ENCODE measurements around the gene PSMD8.
"Not testable (repeated sequence)": the region's sequence is repeated elsewhere in the genome, so short reads cannot be mapped to it uniquely, and the experiment has no call there.

The PSMD8 gene
- 74.8 to 118 reads per million in 2 donors for total RNA-seq

DNA sequence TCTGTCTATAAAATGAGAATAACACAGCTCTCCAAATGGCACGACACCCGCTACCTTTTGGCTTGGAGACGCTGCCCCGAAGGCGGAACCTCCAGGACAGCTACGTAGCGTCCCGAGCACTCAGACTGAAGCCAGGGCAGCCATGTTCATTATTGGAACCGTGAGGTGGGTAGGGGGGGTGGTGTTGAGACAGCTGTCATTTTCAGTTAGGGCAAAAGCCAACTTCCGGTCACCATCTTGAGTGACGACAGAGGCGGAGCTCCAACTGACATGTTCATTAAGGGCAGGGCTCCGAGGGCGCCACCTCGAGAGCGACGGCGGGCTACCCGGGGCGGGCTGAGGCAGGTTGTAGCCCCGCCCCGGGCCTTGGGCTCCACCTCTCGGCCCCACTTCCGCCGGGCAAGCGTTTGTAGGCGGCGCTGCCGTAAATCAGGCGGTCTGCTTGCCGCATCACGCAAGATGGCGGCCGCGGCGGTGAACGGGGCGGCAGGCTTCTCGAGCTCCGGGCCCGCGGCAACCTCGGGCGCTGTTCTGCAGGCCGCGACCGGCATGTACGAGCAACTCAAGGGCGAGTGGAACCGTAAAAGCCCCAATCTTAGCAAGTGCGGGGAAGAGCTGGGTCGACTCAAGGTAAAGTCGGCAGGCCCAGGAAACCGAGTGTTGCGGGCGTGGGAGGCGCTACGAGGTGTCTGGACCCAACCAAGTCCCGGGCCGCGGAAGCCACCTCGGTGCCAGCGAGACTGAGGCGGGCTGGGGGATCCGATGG, at the start of gene PSMD8:
PSMD8 (plus strand) TSS at position 240 of the 766 bp plus-strand sequence; CDS start at position 271, 31 bp downstream.
- DNase-seq, result peak; percentile 95

DNA sequence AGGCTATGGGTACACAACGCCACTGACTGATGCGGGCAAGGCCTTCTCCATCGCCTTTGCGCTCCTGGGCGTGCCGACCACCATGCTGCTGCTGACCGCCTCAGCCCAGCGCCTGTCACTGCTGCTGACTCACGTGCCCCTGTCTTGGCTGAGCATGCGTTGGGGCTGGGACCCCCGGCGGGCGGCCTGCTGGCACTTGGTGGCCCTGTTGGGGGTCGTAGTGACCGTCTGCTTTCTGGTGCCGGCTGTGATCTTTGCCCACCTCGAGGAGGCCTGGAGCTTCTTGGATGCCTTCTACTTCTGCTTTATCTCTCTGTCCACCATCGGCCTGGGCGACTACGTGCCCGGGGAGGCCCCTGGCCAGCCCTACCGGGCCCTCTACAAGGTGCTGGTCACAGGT, 47.8 kb upstream of the PSMD8 start:
- no peak for DNase-seq

DNA sequence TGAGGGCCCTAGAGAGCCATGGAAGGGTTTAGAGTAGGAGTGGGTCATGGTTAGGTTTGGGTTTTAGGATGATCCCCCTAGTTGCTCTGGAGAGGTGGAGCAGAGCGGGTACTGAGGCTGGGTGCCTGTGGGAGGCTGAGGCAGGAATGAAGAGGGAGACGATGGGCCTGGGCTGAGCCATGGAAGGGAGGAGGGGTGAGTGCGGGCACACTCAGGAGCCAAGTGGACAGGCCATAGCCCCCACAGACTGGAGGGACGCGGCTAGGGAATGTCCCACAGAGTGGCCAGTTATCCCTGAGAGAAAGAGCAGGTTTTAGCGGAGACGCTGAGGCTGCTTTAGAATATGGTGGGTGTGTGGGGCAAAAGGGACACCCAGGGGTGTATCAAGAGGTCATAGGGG, 44.7 kb upstream of the PSMD8 start:
- DNase-seq, result no peak

DNA sequence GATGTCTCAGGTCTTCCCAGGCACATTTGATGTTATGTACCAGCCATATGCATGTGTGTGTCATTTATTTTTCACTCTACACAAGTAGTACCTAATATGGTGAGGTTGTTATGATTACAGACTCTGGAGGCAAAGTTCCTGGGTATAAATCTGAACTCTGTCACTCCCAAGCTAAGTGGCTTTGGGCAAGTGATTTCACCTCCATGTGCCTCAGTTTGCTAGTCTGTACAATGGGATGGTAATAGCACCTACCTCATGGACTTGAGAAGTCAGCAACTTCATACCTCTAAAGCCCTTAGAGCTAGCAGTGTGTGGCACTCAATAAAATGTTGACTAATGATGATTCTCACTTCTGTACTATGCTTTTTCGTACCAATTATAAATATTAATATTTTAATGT, 42.6 kb upstream of the PSMD8 start:
- no peak for DNase-seq

DNA sequence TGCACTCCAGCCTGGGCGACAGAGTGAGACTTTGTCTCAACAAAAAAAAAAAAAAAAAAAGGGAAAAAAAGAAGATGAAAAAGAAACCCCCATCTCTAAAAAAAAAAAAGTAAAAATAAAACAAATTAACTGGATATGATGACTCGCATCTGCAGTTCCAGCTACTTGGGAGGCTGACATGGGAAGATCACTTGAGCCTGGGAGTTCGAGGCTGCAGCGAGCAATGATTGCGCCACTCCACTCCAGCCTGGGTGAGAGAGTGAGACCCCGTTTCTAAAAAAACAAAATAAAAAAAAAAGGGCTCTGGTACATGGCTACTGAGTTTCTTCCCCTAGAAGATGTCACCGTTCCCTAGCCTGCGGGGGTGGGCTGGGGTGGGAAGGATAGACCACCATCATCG, 41.1 kb upstream of the PSMD8 start:
- no peak for DNase-seq

DNA sequence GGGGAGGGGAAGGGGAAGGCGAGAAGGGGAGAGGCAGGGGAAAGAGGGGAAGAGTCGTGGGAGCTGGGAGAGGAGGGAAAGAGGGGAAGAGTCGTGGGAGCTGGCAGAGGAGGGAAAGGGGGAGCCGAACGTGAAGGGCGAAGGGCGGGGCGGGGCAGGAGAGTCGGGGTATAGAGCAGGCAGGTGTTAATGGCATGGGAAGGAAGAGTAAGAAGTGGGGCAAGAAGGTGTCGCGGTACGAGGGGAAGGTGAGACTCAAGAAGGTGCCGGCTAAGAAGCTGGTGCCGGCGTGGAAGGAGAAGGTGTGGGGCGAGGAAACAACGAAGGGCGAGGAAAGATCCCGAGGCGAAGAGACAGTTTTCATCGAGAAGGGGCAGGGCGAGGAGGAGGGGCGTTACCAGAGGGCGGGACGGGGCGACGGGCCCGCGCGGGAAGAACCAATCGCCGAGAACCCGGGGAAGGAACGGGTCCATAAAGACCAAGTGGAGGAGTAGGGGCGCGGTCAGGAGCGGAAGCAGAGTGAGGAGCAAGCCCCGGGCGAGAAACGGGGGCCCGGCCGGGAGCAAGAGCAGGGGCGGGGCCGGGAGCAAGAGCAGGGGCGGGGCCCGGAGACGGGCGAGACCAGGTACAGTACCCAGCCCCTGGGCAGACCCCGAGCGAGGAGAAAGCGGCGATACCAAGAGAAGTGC, 38.3 kb upstream of the PSMD8 start:
- peak; percentile 90 for DNase-seq

DNA sequence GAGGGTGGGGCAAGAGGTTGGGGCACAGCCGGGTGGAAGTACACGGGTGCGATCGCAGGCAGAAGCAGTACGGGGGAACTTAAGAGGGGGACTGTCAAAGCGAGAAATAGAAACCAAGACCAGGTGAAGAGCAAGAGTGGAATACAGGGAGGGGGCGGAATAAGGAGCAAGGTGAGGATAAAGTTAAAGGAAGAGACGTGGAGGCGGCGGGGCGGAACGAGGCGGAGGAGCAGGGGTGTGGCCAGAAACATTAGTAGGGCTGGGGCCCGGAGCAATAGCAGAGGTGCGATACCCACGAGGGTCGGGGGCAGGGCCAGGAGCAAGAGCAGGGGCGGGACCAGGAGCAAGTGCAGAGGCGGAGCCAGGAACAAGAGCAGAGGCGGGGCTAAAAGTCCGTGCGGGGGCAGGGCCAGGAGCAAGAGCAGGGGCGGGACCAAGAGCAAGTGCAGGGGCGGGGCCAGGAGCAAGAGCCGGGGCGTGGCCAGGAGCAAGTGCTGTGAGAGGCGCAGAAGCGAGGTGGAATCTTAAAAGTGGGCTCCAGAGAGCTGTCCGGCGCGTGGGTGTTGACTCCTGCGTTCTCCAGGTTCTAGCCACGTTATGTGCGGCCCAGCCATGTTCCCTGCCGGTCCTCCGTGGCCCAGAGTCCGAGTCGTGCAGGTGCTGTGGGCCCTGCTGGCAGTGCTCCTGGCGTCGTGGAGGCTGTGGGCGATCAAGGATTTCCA, 37.6 kb upstream of the PSMD8 start:
- peak; percentile 92 for DNase-seq

DNA sequence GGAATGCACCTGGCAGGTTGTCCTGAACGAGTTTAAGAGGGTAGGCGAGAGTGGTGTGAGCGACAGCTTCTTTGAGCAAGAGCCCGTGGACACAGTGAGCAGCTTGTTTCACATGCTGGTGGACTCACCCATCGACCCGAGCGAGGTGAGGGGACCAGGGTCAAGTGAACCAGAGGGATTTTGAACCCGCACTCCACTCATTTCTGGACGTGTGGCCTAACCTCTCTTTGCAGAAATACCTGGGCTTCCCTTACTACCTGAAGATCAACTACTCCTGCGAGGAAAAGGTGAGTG, 37.1 kb upstream of the PSMD8 start:
- DNase-seq, result no peak

DNA sequence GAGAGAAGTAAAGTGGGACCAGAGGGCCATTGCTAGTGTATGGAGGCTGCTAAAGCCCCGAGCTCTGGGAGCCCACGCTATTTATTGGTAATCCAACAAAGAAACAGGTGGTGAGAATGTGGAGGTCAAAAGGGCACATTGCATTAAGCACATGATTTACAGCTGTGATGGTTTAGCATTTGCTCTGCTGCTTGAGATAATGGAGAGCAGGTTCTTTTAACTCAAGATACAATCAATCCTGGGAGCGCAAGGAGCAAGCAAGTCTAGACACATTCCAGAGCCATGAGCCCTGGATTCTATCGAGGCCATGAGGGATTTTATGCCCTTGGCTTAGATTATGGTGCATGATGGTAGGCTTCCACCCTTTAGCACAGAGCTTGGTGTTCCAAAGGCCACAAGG, 35.4 kb upstream of the PSMD8 start:
- not testable (repeated sequence) for DNase-seq

DNA sequence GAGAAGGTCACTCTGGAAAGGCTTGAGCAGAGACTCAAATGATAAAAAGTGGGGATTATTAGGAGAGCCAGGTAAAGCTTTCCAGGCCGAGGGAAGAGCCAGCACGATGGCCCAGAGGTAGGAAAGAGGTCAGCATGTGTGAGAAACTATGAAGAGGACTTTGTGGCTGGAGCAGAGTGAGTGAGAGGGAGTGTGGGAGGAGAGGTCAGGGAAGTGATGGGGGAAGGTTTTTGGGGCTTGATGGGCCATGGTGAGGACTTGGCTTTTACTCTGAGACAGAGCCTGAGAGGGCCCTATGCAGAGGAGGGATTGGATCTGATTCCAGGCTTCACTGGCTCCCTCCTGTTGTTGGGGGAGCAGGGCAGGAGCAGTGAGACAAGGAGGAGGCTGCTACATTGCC, 33.4 kb upstream of the PSMD8 start:
- DNase-seq, result no peak

DNA sequence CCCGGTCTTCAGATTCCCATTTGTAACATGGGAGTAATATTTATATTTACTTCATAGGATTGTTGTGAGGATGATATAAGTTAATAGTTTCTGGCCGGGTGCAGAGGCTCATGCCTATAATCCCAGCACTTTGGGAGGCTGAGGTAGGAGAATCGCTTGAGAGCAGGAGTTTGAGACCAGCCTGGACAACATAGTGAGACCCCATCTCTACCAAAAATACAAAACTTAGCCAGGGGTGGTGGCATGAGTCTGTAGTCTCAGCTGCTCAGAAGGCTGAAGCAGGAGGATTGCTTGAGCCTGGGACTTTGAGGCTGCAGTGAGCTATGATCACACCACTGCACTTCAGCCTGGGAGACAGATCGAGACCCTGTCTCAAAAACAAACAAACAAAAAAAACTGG, 27.5 kb upstream of the PSMD8 start:
- DNase-seq, result no peak

DNA sequence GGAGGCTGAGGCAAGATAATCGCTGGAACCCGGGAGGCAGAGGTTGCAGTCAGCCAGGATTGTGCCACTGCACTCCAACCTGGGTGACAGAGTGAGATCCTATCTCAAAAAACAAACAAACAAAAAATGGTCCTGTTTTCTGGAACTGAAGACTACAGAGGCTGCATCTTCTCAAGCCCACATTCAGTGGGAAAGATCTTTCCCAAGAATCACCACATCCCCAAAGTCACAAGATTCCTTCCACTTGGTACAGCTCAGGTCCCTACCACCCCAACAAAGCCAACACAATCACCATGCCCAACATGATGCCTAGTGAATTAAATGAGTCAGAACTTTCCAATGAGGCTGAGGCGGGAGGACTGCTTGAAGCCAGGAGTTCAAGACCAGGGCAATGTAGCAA, 23.5 kb upstream of the PSMD8 start:
- no peak for DNase-seq

DNA sequence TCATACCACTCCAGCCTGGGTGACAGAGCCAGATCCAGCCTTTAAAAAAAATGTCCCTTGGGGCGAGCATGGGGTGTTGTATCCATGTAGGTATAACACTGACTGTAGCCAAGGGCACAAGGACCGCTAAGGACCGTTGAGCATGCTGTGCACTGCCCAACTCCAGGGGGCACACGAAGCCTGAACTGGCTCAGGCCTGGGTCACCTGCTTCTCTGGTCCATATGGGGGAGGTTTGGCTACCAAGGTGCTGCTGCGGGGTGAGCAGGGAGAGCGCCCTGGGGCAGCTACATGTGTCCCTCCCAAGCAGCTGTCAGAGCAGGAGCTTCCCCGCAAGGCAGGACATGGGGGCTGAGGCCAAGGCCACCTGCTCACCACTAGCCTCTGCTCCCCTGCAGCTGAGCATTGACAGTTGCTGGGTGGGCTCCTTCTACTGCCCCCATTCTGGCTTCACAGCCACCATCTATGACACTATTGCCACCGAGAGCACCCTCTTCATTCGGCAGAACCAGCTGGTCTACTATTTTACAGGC, 22.4 kb upstream of the PSMD8 start:
- no peak for DNase-seq

DNA sequence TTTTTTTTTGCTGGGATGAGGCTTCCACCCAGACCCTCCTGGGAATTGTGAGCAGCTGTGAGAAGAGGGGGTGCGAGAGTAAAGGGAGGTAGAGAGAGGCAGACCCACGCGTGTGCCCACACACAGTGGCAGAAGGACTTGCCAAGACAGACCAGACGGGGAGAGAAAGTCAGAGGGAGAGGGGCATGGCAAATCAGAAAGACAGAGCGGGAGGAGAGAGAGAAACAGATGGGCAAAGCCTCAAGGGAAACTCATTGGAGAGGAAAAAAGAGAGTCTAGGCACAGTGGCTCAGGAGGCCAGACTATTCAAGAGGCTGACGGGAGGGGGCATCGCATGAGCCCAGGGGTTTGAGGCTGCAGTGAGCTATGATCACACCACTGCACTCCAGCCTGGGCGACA, 21.8 kb upstream of the PSMD8 start:
- no peak for DNase-seq

DNA sequence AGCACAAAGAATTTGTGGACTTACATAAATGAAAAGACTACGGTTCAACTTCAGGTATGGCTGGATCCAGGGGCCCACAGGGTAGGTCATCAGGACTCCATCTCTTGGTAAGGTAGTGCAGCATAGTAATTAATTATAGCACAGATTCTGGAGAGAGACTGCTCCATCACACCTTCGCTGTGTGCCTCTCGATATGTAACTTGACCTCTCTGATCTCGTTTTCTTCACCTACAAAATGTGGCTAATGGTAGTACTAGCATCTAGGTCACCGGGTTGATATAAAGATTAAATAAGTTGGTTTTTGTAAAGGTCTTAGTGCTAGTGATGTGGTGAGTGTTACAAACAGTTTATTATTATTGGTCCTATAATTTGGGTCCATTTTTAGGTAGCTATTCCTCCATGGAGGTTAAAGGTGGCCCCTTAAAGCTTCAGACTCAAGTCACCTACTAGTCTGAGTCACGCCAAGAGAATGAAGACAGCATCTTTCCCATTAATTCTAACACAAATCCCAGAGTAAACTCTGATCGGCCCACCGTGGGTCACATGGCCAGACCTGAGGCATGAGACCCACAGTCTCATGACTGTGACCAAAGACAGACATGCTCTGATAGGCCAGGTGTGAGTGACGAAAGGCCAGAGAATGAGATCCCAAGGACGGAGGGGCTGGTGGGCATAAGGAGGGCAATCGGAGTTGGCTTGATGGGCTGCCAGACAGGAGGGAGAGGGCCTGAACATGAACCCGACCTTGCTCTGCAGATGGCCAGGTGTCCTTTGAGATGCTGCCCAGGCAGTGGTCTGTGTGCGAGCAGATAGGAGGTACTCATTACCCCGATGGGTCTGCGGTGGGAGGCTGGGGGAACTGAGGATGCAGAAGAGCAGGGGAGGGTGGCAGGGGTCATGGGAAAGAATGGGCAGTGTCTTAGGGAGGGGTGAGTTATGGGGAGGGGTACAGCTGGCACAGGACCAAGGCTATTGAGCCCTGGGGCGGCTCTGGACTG, 18.3 kb upstream of the PSMD8 start:
- DNase-seq, result no peak

DNA sequence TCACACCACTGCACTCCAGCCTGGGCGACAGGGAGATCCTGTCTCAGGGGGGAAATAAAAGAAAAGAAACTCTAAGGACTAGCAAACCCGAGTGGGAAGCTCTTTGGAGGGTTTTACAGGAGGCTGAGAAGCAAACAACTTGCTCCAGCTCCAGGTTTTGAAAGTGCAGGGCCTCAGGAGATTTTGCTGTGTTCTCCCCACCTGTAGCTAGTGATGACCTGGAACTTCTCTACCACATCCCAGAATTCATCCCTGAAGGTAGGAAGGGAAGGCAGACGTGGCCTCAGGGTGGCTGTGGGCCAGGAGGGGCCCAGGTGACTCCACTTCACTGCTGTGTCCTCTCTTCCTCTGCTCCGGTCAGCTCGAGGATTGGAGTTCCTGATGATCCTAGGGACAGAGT, 16.3 kb upstream of the PSMD8 start:
- no peak for DNase-seq

DNA sequence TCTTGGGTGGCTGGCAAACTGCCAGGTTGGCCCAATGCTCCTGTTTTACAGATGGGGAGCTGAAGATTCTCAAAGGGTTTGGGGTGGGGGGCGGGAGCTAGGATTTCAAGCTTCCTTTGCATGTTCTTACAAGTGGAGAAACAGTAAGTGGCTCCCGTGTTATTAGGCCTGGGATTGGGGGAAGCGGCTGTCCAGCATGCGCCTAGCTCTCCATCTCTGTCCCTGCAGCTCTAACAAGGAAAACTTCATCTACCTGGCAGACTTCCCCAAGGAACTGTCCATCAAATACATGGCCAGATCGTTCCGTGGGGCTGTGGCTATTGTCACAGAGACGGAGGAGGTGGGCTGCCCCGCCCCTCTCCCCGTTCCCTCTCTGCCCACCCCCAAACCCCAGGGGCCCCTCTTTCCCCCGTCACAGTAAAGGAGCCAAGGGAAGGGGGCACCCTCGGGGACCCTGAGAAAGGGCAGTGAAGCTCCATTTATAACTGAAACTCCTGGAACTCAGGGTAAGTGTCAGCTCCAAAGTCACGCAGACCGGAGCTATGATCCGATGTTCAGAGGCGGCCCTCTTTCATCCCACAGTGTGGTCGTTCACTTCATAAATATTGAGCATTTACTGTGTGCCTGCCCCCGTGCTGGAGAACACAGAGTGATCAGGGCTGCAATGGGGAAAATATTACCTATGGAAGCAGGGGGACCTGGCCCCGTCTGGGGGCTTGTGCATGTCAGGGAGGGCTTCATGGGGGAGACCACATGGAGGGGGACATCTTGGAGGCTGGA, 14.9 kb upstream of the PSMD8 start:
- no peak for DNase-seq

DNA sequence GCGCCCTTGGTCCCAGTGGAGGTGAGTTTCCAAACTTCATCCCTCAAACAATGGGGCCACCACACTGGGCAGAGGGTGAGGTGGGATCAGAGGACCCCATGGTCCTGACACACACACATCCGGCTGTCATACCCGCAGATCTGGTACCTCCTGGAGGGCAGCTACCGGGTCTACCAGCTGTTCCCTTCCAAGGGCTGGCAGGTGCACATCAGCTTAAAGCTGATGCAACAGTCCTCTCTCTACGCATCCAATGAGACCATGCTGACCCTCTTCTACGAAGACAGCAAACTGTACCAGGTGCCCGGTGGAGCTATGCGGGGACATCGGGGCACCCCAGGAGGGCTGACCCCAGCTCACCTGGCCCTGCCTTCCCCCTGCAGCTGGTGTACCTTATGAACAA, 14.0 kb upstream of the PSMD8 start:
- DNase-seq, result no peak

DNA sequence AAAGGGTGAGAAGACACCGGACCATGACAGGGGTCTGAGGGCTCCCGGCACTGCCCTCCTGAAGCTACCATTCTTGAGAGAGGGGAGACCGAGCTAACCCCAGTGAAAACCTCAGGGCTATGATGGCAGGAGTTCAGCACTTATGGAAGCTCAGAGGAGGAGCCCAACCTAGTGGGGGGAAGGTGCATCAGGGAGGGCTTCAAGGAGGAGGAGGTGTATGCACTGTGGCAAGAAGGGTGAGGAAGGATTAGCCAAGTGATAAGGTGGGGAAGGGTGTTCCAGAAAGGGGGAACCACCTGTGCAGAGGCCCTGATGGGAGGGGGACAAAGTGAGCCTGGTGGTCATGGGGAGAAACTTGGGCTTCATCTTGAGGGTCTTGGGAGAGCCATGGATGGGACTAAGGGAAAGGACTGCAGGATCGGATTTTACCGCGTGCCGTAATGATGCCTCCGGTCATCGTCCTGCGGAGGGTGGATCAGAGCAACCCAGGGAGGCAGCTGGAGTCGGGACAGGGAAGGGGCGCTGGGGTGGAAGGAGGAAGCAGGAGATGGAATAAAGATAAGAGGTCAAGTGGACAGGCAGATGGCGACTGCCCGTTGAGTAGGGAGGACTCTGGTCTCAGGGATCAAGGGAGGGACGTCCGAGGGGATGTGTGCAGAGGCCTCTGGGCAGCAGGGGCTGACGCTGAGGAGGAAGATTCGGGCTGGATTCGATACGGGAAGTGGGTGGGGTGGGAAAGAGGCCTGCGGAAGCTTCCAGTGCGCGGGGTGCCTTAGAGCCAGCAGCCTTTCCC, 13.3 kb upstream of the PSMD8 start:
- no peak for DNase-seq

DNA sequence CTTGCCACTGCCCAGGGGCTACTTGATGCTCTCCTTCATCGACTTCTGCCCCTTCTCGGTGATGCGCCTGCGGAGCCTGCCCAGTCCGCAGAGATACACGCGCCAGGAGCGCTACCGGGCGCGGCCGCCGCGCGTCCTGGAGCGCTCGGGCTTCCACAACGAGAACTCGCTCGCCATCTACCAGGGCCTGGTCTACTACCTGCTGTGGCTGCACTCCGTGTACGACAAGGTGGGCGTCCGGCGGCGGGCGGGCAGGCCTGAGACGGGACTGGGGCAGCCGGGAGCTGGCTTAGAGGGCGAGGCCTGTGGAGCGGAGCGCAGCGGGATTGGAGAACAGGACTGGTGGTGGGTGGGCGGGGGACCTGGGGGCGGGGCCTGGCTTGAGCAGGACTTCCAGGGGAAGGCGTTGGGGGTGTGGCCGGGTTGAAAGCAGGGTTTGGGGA, 12.7 kb upstream of the PSMD8 start:
- peak; percentile 48 for DNase-seq

All from T-helper 9 cell (primary cell).